Femur (tissue), 1 donor: Measurements from ENCODE around the gene CCDC77.

Experiments used
- DNase-seq: peaks from one replicate; pipeline ENCODE4 v3.0.0-alpha.2; 2017

Gene CCDC77

GRCh38 chr12:454833-455232, 53.4 kb downstream of the CCDC77 start:
- DNase-seq = no peak

- no peak for DNase-seq
These were observed 54.4 kb downstream of the CCDC77 start for GRCh38 chr12:455821-456220.

- no peak for DNase-seq
These were observed 56.2 kb downstream of the CCDC77 start for GRCh38 chr12:457676-458075.

- DNase-seq = no peak
These were observed 57.6 kb downstream of the CCDC77 start for GRCh38 chr12:459050-459429.

- DNase-seq = peak; percentile 74
These were observed 58.2 kb downstream of the CCDC77 start, which contains the start of gene B4GALNT3 for GRCh38 chr12:459430-460258. B4GALNT3 (plus strand) TSS chr12:459939; CDS start chr12:460377, 438 bp downstream.

- DNase-seq = peak; percentile 46
These were observed 59.1 kb downstream of the CCDC77 start for GRCh38 chr12:460261-461230.

- DNase-seq = no peak
These were observed 60.0 kb downstream of the CCDC77 start for GRCh38 chr12:461425-461824.

- peak; percentile 51 for DNase-seq
These were observed 61.7 kb downstream of the CCDC77 start for GRCh38 chr12:462936-463705.

- peak; percentile 66 for DNase-seq
These were observed 63.2 kb downstream of the CCDC77 start for GRCh38 chr12:464484-465267.

- DNase-seq = peak; percentile 73
These were observed 64.6 kb downstream of the CCDC77 start for GRCh38 chr12:466039-466438.

- no peak for DNase-seq
These were observed 65.3 kb downstream of the CCDC77 start for GRCh38 chr12:466762-467161.

GRCh38 chr12:467591-467990, 66.1 kb downstream of the CCDC77 start:
- no peak for DNase-seq

- peak; percentile 37 for DNase-seq
These were observed 67.4 kb downstream of the CCDC77 start for GRCh38 chr12:468671-469389.

GRCh38 chr12:470133-470532, 68.7 kb downstream of the CCDC77 start:
- peak; percentile 20 for DNase-seq

GRCh38 chr12:473198-473597, 71.8 kb downstream of the CCDC77 start:
- DNase-seq = no peak

- DNase-seq = no peak
These were observed 72.6 kb downstream of the CCDC77 start for GRCh38 chr12:473863-474577.

GRCh38 chr12:475286-475685, 73.8 kb downstream of the CCDC77 start:
- DNase-seq = no peak

GRCh38 chr12:479161-479560, 77.7 kb downstream of the CCDC77 start:
- DNase-seq = no peak

GRCh38 chr12:480831-481816, 79.7 kb downstream of the CCDC77 start:
- DNase-seq = peak; percentile 91
